ENCODE measurements around the gene CLIP3.

DNA sequence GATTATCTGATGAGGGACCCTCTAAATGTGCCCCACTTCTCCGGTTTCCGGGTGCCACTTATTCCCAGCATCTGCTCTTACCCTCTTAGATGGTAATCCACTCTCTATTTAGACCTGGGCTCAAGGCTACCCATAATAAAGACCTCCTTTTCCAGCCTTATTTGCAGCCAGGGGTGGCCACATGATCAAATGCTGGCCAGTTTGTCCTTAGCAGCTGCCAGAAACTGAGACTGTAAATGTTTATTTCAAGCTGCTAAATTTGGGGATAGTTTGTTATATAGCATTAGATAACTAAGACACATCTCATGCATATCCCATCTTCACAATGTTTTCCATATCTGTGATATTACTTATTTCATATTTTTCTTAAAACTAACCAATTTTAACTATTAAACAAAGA is 11.3 kb upstream of the CLIP3 start:
- TF ChIP-seq, protein P1, sequence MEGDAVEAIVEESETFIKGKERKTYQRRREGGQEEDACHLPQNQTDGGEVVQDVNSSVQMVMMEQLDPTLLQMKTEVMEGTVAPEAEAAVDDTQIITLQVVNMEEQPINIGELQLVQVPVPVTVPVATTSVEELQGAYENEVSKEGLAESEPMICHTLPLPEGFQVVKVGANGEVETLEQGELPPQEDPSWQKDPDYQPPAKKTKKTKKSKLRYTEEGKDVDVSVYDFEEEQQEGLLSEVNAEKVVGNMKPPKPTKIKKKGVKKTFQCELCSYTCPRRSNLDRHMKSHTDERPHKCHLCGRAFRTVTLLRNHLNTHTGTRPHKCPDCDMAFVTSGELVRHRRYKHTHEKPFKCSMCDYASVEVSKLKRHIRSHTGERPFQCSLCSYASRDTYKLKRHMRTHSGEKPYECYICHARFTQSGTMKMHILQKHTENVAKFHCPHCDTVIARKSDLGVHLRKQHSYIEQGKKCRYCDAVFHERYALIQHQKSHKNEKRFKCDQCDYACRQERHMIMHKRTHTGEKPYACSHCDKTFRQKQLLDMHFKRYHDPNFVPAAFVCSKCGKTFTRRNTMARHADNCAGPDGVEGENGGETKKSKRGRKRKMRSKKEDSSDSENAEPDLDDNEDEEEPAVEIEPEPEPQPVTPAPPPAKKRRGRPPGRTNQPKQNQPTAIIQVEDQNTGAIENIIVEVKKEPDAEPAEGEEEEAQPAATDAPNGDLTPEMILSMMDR (conservative IDR thresholded peaks at IDR 0.05): no peak
- TF ChIP-seq EZH2 (IDR thresholded peaks at IDR 0.05; ENCODE audit: low read depth): no peak
